AG09309 (cell line): ENCODE measurements around the gene ATP9A.

Experiments used
- DNase-seq: peaks from one replicate; pipeline ENCODE4 v3.0.0-alpha.2; 2010; ENCODE audit warnings: low read depth
- H3K4me3 ChIP-seq: 2 replicates; pipeline ENCODE4 v1.5.1; 2011; ENCODE audit warnings: mild to moderate bottlenecking, low read depth, low read length, moderate library complexity; ENCODE audit not compliant: control insufficient read depth
- CTCF ChIP-seq: IDR thresholded peaks from 2 replicates; pipeline ENCODE4 v1.5.1; 2011; ENCODE audit warnings: mild to moderate bottlenecking, low read depth, low read length, inconsistent platforms; ENCODE audit not compliant: insufficient read depth, control insufficient read depth; ENCODE audit errors: missing control alignments

Gene ATP9A

GRCh38 chr20:51584116-51584515 is 184.1 kb downstream of the ATP9A start:
- TF ChIP-seq CTCF, result no peak
- no peak overlapping the region for H3K4me3 ChIP-seq
- DNase-seq, result no peak

GRCh38 chr20:51583499-51583898 is 184.7 kb downstream of the ATP9A start:
- no peak for TF ChIP-seq CTCF
- no peak overlapping the region for H3K4me3 ChIP-seq
- DNase-seq, result no peak

- no peak for TF ChIP-seq CTCF
- H3K4me3 ChIP-seq, result no peak overlapping the region
- DNase-seq, result no peak
Observed at GRCh38 chr20:51583073-51583472, 185.1 kb downstream of the ATP9A start.

GRCh38 chr20:51581571-51581970 is 186.6 kb downstream of the ATP9A start:
- no peak for DNase-seq
- no peak overlapping the region for H3K4me3 ChIP-seq
- no peak for TF ChIP-seq CTCF

GRCh38 chr20:51579137-51579536 is 189.1 kb downstream of the ATP9A start:
- H3K4me3 ChIP-seq, result no peak overlapping the region
- no peak for DNase-seq
- TF ChIP-seq CTCF, result no peak

- no peak for TF ChIP-seq CTCF
- no peak for DNase-seq
- no peak overlapping the region for H3K4me3 ChIP-seq
Observed at GRCh38 chr20:51578145-51578459, 190.1 kb downstream of the ATP9A start.

GRCh38 chr20:51577432-51578144 is 190.6 kb downstream of the ATP9A start:
- DNase-seq, result no peak
- TF ChIP-seq CTCF, result no peak

More at GRCh38 chr20:51577432-51578144, 190.6 kb downstream of the ATP9A start:
- no peak overlapping the region for H3K4me3 ChIP-seq
